ENCODE measurements around the gene TXLNB. TPM values are rescaled to one million over a fixed set of nuclear protein-coding genes. Genes with fewer than 3 reads are reported as not detected.

TXLNB gene
- total RNA-seq, 3 donors from 2014 or later (not counting 1 experiment from before 2014, with no cell fraction given): 0.24 to 0.93 (median 0.50) TPM

DNA sequence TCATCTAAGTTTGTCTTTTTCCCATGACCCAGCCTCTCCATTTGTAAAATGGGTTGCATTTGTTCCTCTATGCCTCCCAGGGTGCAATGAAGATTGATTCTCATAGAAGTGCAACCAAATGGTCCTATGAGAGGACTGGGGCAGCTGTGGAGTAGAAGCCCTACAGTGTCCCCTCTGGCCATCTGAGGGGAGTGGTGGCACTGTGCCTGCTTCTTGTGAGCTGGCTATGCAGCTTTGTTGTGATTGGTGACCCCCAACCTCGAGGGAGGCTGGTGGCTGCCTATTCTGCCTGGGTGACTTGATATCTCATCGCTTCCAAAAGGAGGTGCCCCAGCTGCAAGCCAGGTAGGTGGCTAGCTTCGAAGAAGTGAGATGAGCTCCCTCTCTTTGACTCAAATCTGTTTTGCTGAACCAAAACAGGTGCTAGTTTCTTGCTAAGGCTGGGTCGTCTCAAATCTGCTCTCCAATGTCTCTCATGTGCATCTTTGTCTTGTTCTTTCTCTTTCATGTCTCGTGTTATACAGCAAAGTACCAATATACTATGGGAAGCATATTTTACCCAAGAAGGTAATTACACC is 33.9 kb downstream of the TXLNB start:
- Histone ChIP-seq H3K36me3 (ENCODE audit: control insufficient read depth, insufficient read depth, low read length) (no peaks in the 10 kb centered on the region), H3K4me1 (ENCODE audit: control insufficient read depth, insufficient read depth, low read length) (peaks cover 3% of the 10 kb centered on the region), H3K27me3 (ENCODE audit: control insufficient read depth, insufficient read depth, low read length) (no peaks in the 10 kb centered on the region), H3K9me3 (ENCODE audit: control insufficient read depth, insufficient read depth, low read length) (no peaks in the 10 kb centered on the region), H3K4me3 (ENCODE audit: low read length) (no peak overlapping the region), H3K27ac (ENCODE audit: low read length) (no peak overlapping the region)
- TF ChIP-seq, protein P1, sequence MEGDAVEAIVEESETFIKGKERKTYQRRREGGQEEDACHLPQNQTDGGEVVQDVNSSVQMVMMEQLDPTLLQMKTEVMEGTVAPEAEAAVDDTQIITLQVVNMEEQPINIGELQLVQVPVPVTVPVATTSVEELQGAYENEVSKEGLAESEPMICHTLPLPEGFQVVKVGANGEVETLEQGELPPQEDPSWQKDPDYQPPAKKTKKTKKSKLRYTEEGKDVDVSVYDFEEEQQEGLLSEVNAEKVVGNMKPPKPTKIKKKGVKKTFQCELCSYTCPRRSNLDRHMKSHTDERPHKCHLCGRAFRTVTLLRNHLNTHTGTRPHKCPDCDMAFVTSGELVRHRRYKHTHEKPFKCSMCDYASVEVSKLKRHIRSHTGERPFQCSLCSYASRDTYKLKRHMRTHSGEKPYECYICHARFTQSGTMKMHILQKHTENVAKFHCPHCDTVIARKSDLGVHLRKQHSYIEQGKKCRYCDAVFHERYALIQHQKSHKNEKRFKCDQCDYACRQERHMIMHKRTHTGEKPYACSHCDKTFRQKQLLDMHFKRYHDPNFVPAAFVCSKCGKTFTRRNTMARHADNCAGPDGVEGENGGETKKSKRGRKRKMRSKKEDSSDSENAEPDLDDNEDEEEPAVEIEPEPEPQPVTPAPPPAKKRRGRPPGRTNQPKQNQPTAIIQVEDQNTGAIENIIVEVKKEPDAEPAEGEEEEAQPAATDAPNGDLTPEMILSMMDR (IDR thresholded peaks at IDR 0.05): no peak
- Mint-ChIP-seq H3K9me3 (no peaks in the 10 kb centered on the region), H3K27me3 (ENCODE audit: low read depth in 2 of 2) (no peaks in the 10 kb centered on the region), H3K4me1 (no peaks in the 10 kb centered on the region), H3K4me3 (no peak overlapping the region), H3K36me3 (no peaks in the 10 kb centered on the region), H3K27ac (no peak overlapping the region)
- DNase-seq (no peak), ATAC-seq (no peak)
- WGBS (ENCODE audit: insufficient coverage): 82% methylated on average over 4 of the region's 5 CpGs
- intact Hi-C loops (cut with micrococcal nuclease): no loop called here

- intact Hi-C loops (cut with micrococcal nuclease): no loop called here
- H3K4me1 Mint-ChIP-seq: no peaks in the 10 kb centered on the region
- no peaks in the 10 kb centered on the region for H3K36me3 Mint-ChIP-seq
- ATAC-seq: no peak
- no peaks in the 10 kb centered on the region for H3K9me3 ChIP-seq (ENCODE audit: control insufficient read depth, insufficient read depth, low read length)
- no peak for DNase-seq
- H3K9me3 Mint-ChIP-seq: no peaks in the 10 kb centered on the region
- H3K27ac Mint-ChIP-seq: no peak overlapping the region
- H3K4me3 ChIP-seq (ENCODE audit: low read length): no peak overlapping the region
- no peak overlapping the region for H3K4me3 Mint-ChIP-seq
- TF ChIP-seq, protein P1 (IDR thresholded peaks at IDR 0.05): no peak
- H3K27ac ChIP-seq (ENCODE audit: low read length): no peak overlapping the region
- H3K27me3 Mint-ChIP-seq (ENCODE audit: low read depth in 2 of 2): no peaks in the 10 kb centered on the region
- no peaks in the 10 kb centered on the region for H3K36me3 ChIP-seq (ENCODE audit: control insufficient read depth, insufficient read depth, low read length)
- H3K4me1 ChIP-seq (ENCODE audit: control insufficient read depth, insufficient read depth, low read length): no peaks in the 10 kb centered on the region
- H3K27me3 ChIP-seq (ENCODE audit: control insufficient read depth, insufficient read depth, low read length): no peaks in the 10 kb centered on the region
- 100% methylated on average over 3 of the region's 3 CpGs for WGBS (ENCODE audit: insufficient coverage)
Observed at GRCh38 chr6:139257291-139257690, 34.5 kb downstream of the TXLNB start.

DNA sequence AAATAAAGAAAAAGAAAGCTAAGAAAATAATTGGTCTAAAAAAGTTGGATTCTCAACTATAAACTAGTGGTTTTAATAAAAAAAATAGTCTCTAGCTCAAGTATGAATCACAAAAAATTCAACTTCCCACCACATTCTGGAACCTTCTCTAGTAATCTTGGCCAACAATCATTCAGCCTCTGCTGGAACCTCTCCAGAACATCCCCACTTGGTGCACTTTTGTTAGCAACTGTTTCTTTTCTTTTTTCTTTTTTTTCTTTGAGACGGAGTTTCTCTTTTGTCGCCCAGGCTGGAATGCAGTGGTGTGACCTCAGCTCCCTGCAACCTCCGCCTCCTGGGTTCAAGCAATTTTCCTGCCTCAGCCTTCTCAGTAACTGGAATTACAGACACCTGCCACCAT is 35.7 kb downstream of the TXLNB start:
- H3K27ac Mint-ChIP-seq: no peak overlapping the region
- Histone ChIP-seq H3K9me3 (ENCODE audit: control insufficient read depth, insufficient read depth, low read length) (no peaks in the 10 kb centered on the region), H3K27me3 (ENCODE audit: control insufficient read depth, insufficient read depth, low read length) (no peaks in the 10 kb centered on the region), H3K4me3 (ENCODE audit: low read length) (no peak overlapping the region), H3K4me1 (ENCODE audit: control insufficient read depth, insufficient read depth, low read length) (no peaks in the 10 kb centered on the region), H3K36me3 (ENCODE audit: control insufficient read depth, insufficient read depth, low read length) (no peaks in the 10 kb centered on the region), H3K27ac (ENCODE audit: low read length) (no peak overlapping the region)
- H3K36me3 Mint-ChIP-seq: no peaks in the 10 kb centered on the region
- peaks cover 11 to 12% of the 10 kb centered on the region in 2 donors for H3K4me1 Mint-ChIP-seq
- DNase-seq (no peak), ATAC-seq (no peak)
- no peak overlapping the region for H3K4me3 Mint-ChIP-seq
- no peaks in the 10 kb centered on the region for H3K27me3 Mint-ChIP-seq (ENCODE audit: low read depth in 2 of 2)
- WGBS (ENCODE audit: insufficient coverage): 100% methylated on average over 3 of the region's 3 CpGs
- TF ChIP-seq, protein P1 (IDR thresholded peaks at IDR 0.05): no peak
- no peaks in the 10 kb centered on the region for H3K9me3 Mint-ChIP-seq
- intact Hi-C loops (cut with micrococcal nuclease): no loop called here

- Mint-ChIP-seq H3K36me3 (no peaks in the 10 kb centered on the region), H3K9me3 (no peaks in the 10 kb centered on the region), H3K4me1 (peaks cover 21 to 26% of the 10 kb centered on the region in 2 donors), H3K27ac (no peak overlapping the region), H3K4me3 (no peak overlapping the region), H3K27me3 (ENCODE audit: low read depth in 2 of 2) (no peaks in the 10 kb centered on the region)
- no peak for DNase-seq
- Histone ChIP-seq H3K36me3 (ENCODE audit: control insufficient read depth, insufficient read depth, low read length) (no peaks in the 10 kb centered on the region), H3K4me3 (ENCODE audit: low read length) (no peak overlapping the region), H3K9me3 (ENCODE audit: control insufficient read depth, insufficient read depth, low read length) (no peaks in the 10 kb centered on the region), H3K27me3 (ENCODE audit: control insufficient read depth, insufficient read depth, low read length) (no peaks in the 10 kb centered on the region), H3K27ac (ENCODE audit: low read length) (no peak overlapping the region), H3K4me1 (ENCODE audit: control insufficient read depth, insufficient read depth, low read length) (peaks cover 5% of the 10 kb centered on the region)
- intact Hi-C loops (cut with micrococcal nuclease): no loop called here
- 94% methylated on average over 1 of the region's 2 CpGs for WGBS (ENCODE audit: insufficient coverage)
- TF ChIP-seq, protein P1 (IDR thresholded peaks at IDR 0.05): no peak
- no peak for ATAC-seq
Observed at GRCh38 chr6:139254196-139254595, 37.6 kb downstream of the TXLNB start.
